ENCODE results near the gene NUDT14.

NUDT14 gene

DNA sequence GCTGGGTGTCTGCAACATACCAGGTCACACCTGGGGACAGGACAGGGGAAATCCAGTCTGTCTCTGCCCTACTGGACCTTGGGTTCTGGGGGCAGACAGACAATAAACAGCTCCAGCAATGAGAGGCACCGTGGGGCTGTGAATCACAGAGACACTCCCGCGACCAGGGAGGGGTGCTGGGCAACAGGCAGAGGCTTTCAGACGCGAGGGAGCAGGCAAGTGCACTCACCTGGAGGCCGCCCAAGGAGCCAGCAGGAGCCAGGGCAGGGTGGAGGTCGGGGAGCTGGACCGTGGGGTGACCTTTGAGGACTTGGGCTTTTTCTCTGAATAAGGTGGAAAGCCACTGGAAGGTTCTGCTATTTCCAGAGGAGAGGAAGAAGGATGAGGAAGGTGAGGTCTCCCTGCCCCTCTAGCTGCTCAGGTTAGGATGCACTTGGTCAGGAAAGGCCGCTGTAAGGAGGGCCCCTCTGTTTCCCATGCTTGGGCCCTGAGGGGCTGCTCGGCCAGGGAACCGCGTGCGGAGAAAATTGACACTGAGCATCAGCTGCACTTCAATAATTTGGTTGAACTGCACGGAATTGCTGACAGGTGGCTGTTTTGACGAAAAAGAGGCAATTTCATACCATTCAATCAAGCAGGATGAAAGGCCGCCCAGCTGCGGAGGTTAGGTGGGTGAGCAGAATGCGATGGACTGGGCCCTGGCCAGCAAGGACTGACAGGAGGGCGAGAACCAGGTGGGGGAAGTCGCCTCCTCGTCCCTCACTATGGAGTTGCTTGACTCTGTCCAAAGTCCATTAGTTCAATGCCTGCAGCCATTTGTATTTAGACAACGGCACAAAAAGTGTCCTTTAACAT is 54.8 kb downstream of the NUDT14 start:
- no peak for DNase-seq

DNA sequence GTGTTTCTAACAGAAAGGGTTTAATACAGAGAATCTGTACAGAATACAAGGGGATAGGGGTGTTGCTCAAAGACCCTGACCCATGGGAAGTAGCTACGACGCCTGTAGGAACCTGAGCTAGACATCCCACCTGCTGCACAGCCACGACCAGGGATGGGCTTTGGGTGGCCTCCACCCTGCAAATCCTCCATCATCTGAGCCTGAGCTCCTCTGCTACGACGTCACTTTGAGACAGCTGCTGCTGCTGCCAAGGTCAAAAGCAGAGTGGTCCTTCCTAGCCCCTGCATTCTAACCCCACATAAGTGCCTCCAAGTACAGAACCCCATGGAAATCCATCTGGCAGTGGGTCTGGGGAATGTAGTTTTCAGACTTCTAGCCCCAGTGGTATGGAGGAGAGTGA is 56.3 kb downstream of the NUDT14 start:
- DNase-seq = no peak

DNA sequence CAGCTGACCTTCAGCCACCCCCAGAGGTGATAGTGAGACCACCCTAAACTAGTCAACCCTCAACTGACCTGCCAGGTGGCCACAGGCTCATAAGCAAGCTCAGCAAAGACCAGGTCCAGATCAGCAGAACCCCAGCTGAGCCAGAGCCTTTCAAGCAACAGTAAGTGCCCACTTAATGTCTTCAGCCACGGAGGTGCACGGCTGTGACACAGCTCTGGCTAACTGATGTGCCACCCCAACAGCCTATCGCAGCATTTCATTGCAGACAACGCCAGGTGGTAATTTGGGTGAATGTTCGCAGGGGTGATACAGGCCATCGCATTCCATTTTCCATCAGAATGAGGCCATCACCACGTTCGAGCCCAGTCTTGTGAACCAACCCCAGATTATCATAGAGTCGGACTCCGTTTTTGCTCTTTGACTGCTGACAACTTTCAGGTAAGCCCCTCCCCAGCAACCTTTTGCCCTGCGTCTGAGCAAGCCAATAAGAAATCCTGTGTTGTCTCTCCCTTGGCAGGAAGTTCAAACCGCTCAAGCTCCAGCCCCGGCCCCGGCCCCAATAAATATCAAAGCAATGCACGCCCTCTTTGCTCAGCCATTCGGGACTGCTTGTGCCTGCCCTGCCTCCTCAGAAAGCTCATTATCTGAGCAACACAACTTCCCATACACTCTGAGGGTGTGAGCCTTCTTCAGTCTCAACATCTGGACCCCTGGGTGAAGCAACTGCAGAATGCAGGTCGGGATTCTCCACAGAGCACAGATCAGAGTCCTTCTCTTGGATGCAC is 56.9 kb downstream of the NUDT14 start:
- DNase-seq = no peak

GRCh38 chr14:105123064-105123665 is 57.9 kb downstream of the NUDT14 start:
- no peak for DNase-seq

All from fibroblast of skin of right biceps (primary cell).